Gastrocnemius medialis (tissue), 4 donors: Measurements from ENCODE around the gene PRPF40A. TPM values are rescaled to one million over a fixed set of nuclear protein-coding genes. Genes with fewer than 3 reads are reported as not detected.

Experiments
- ATAC-seq, 2 donors: fragments of 150-250 bp; one replicate each; pipeline ENCODE4 v1.9.1; 2016
- DNase-seq, 2 donors: peaks; one replicate each; pipeline ENCODE4 v3.0.0-alpha.2; 2019
- H3K27ac ChIP-seq, 4 donors: fragments of 200-600 bp; sonication (generic); 1 replicate in 1 of 4; 2 replicates in 3 of 4; pipeline ENCODE4 v1.5.1; 2016 to 2018; ENCODE audit warnings: mild to moderate bottlenecking in 2 of 4, moderate library complexity in 1 of 4
- H3K27me3 ChIP-seq, 3 donors: fragments of 200-600 bp; sonication (generic) in 2 of 3; 1 replicate in 1 of 3; 2 replicates in 2 of 3; pipeline versions ENCODE4 v1.5.1 to v1.6.0; 2016 to 2019; ENCODE audit warnings: mild to moderate bottlenecking in 1 of 3, moderate library complexity in 1 of 3
- H3K36me3 ChIP-seq, 2 donors: fragments of 200-600 bp; sonication (generic) in 1 of 2; one replicate each; pipeline ENCODE4 v1.5.1; 2017 to 2018
- H3K4me1 ChIP-seq, 2 donors: fragments of 200-600 bp; sonication (generic) in 1 of 2; one replicate each; pipeline ENCODE4 v1.5.1; 2016 to 2017; ENCODE audit warnings: mild to moderate bottlenecking in 2 of 2
- H3K4me3 ChIP-seq, 4 donors: fragments of 200-600 bp; sonication (generic) in 3 of 4; 1 replicate in 1 of 4; 2 replicates in 3 of 4; pipeline ENCODE4 v1.5.1; 2016 to 2019; ENCODE audit warnings: mild to moderate bottlenecking in 2 of 4
- H3K9me3 ChIP-seq, 3 donors: fragments of 200-600 bp; sonication (generic) in 2 of 3; 1 replicate in 1 of 3; 2 replicates in 2 of 3; pipeline ENCODE4 v1.5.1; 2016 to 2019
- CTCF ChIP-seq, 5 experiments: fragments of 450-650 bp in 3 of 5; fragments of 200-600 bp in 2 of 5; sonication (generic) in 2 of 5; IDR thresholded peaks in 4 of 5; conservative IDR thresholded peaks in 1 of 5; 1 replicate in 4 of 5; 2 replicates in 1 of 5; pipeline ENCODE4 v1.5.1; 2016 to 2019; ENCODE audit warnings: antibody characterized with exemption in 5 of 5, mild to moderate bottlenecking in 3 of 5, moderate library complexity in 3 of 5
- POLR2A ChIP-seq, 2 donors: fragments of 450-650 bp; IDR thresholded peaks; one replicate each; pipeline ENCODE4 v1.6.1; 2017; ENCODE audit warnings: antibody characterized with exemption in 2 of 2, mild to moderate bottlenecking in 2 of 2, moderate library complexity in 2 of 2
- in situ Hi-C, 4 donors: fragments of 200-750 bp; cut with MboI; loops; one replicate each; pipeline versions ENCODE4 v1.15.0 to v1.8.0; 2017; ENCODE audit warnings: low sequenced_read_pairs in 4 of 4
- intact Hi-C: fragments of 100-400 bp; cut with DNase I; formaldehyde crosslinking; loops from one replicate; pipeline ENCODE4 v1.15.1; 2023; ENCODE audit warnings: low total_unique reads
- total RNA-seq, 4 donors: library from RNA; depleted of rRNA; stranded (reverse); fragments of >200 nt; gene quantifications; one replicate each; pipeline versions ENCODE4 v1.1.0 to v1.2.3, GENCODE V29; 2016

The PRPF40A gene
- total RNA-seq, 4 donors from 2014 or later = 65.3 to 78.0 (median 69.9) TPM

- in situ Hi-C loops (no loop called here), intact Hi-C loops (no loop called here)
- H3K9me3 ChIP-seq = no peaks in the 10 kb centered on the region
- H3K4me3 ChIP-seq = no peak overlapping the region
- ATAC-seq = no peak
- no peak for TF ChIP-seq CTCF (IDR thresholded peaks at IDR 0.05 in 4 of 5, conservative IDR thresholded peaks at IDR 0.05 in 1 of 5)
- TF ChIP-seq POLR2A (IDR thresholded peaks at IDR 0.05) = no peak
- peak overlapping the region; percentile 1 to 75 (median 71) for H3K27ac ChIP-seq
- H3K4me1 ChIP-seq = peaks cover 44 to 71% of the 10 kb centered on the region in 2 donors
- H3K36me3 ChIP-seq = peaks cover 0 to 11% of the 10 kb centered on the region in 2 donors
- DNase-seq = no peak
- H3K27me3 ChIP-seq = no peaks in the 10 kb centered on the region
Observed at GRCh38 chr2:152613235-152613634, 104.0 kb downstream of the PRPF40A start.

DNA sequence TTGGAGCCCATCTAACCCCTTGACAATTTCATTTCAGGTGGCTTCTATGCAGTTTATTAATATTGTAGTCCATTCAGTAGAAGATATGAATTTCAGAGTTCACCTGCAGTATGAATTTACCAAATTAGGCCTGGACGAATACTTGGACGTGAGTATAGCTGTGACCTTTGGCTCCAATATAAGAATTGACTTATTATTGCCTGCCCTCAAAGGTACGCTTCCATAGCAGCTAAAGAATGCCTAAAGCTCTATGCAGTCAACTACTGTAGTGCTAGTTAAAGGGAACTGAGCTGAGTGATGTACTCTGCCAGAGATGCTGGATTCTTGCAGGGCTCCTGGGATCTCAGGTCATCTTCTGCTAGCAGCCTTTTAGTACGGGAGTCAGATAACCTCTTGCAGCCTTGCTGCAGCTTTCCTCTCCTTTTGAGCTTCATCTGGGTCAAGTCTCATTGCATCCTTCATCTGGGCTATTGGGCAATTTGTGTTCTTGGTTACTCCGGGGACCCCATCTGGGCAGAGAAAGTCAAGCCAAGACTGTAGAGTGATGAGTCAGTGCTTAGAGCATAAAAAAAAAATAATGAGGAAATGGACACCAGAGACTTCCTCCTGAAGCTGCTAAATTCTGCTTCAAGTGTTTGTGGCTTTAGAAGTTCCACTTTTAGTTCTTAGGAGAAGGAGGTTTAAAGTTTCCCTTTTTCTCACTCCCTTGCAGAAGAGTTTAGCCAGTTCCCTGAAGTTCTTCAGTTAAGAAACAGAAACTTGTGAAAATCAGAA lies 105.6 kb downstream of the PRPF40A start:
- TF ChIP-seq CTCF (IDR thresholded peaks at IDR 0.05 in 4 of 5, conservative IDR thresholded peaks at IDR 0.05 in 1 of 5) = no peak
- Histone ChIP-seq H3K27me3 (no peaks in the 10 kb centered on the region), H3K27ac (peak overlapping the region; percentile 64 to 75 (median 71)), H3K9me3 (no peaks in the 10 kb centered on the region), H3K4me3 (no peak overlapping the region), H3K36me3 (no peaks in the 10 kb centered on the region), H3K4me1 (peaks cover 60 to 83% of the 10 kb centered on the region in 2 donors)
- intact Hi-C loops = no loop called here
- in situ Hi-C loops = no loop called here
- ATAC-seq (peak; percentile 89 to 94), DNase-seq (peak; percentile 53 to 82)

GRCh38 chr2:152609699-152610098 lies 107.6 kb downstream of the PRPF40A start:
- peak overlapping the region; percentile 67 to 75 (median 72) for H3K27ac ChIP-seq
- no peaks in the 10 kb centered on the region for H3K36me3 ChIP-seq
- H3K4me1 ChIP-seq = peaks cover 51 to 65% of the 10 kb centered on the region in 2 donors
- H3K9me3 ChIP-seq = no peaks in the 10 kb centered on the region
- DNase-seq (no peak), ATAC-seq (peak in 1 of 2 donors; percentile 55)
- no peaks in the 10 kb centered on the region for H3K27me3 ChIP-seq
- in situ Hi-C loops = no loop called here
- no peak for TF ChIP-seq POLR2A (IDR thresholded peaks at IDR 0.05)
- no peak for TF ChIP-seq CTCF (IDR thresholded peaks at IDR 0.05 in 4 of 5, conservative IDR thresholded peaks at IDR 0.05 in 1 of 5)
- no peak overlapping the region for H3K4me3 ChIP-seq
- intact Hi-C loops = no loop called here

DNA sequence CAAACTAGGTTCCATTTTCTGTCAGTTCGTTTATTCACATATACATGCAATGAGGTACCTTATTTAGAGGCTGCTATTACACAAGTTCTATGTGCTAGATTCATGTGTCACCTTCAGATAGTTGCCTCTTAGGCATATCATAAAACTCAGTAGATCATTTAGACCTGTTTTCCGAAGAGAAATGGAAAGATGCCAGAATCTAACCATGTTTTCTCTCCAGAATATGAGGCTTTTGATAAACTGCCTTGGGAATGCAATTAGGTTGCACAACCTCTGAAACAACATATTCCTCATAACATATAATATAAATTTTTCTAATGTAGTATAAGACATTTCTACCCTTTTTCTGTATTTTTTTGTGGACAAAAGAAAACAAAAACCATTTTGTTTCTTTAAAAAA lies 108.1 kb downstream of the PRPF40A start:
- Histone ChIP-seq H3K9me3 (no peaks in the 10 kb centered on the region), H3K4me1 (peaks cover 51 to 60% of the 10 kb centered on the region in 2 donors), H3K27me3 (no peaks in the 10 kb centered on the region), H3K4me3 (no peak overlapping the region), H3K27ac (peak overlapping the region; percentile 67 to 75 (median 72)), H3K36me3 (no peaks in the 10 kb centered on the region)
- intact Hi-C loops (no loop called here), in situ Hi-C loops (no loop called here)
- DNase-seq (no peak), ATAC-seq (no peak)
- TF ChIP-seq CTCF (IDR thresholded peaks at IDR 0.05 in 4 of 5, conservative IDR thresholded peaks at IDR 0.05 in 1 of 5) = no peak
- TF ChIP-seq POLR2A (IDR thresholded peaks at IDR 0.05) = no peak
